SK-N-SH treated with all-trans-retinoic acid at 6 μM for 48 hours (cell line): ENCODE measurements around the gene ASB4.

Experiments used
- ATAC-seq: fragments of 200-7000 bp; cut with Tn5 transposase; 3 replicates; pipeline ENCODE4 v1.9.1; 2020; ENCODE audit warnings: mild to moderate bottlenecking, moderate library complexity
- ARNTL ChIP-seq: fragments of 450-650 bp; formaldehyde crosslinking; IDR thresholded peaks from 2 replicates; pipeline ENCODE4 v1.5.0; 2020; ENCODE audit warnings: low read depth, mild to moderate bottlenecking, moderate library complexity, borderline replicate concordance
- BACH2 ChIP-seq: fragments of 250-450 bp; sonication (Bioruptor Pico); IDR thresholded peaks from 2 replicates; pipeline ENCODE4 v1.9.0; 2021; ENCODE audit warnings: mild to moderate bottlenecking, borderline replicate concordance
- CREB5 ChIP-seq: fragments of 250-450 bp; sonication (Bioruptor Pico); IDR thresholded peaks from 2 replicates; pipeline ENCODE4 v1.5.1; 2020; ENCODE audit warnings: low read depth, mild to moderate bottlenecking, moderate library complexity
- CSDC2 ChIP-seq: fragments of 250-450 bp; sonication (Bioruptor Pico); IDR thresholded peaks from 2 replicates; pipeline ENCODE4 v1.5.0; 2020; ENCODE audit warnings: mild to moderate bottlenecking, moderate library complexity
- CSRNP3 ChIP-seq: fragments of 250-450 bp; sonication (Bioruptor Pico); IDR thresholded peaks from 2 replicates; pipeline ENCODE4 v1.5.1; 2021; ENCODE audit warnings: mild to moderate bottlenecking, moderate library complexity
- ESRRG ChIP-seq: fragments of 250-450 bp; sonication (Bioruptor Pico); IDR thresholded peaks from 2 replicates; pipeline ENCODE4 v1.6.1; 2021; ENCODE audit warnings: mild to moderate bottlenecking
- GLIS3 ChIP-seq: fragments of 250-450 bp; sonication (Bioruptor Pico); IDR thresholded peaks from 2 replicates; pipeline ENCODE4 v1.5.0; 2020; ENCODE audit warnings: mild to moderate bottlenecking, moderate library complexity
- ISL1 ChIP-seq: fragments of 250-450 bp; sonication (Bioruptor Pico); IDR thresholded peaks from 2 replicates; pipeline ENCODE4 v2.1.2; 2022; ENCODE audit warnings: mild to moderate bottlenecking, moderate library complexity
- OSR1 ChIP-seq: fragments of 250-450 bp; sonication (Bioruptor Pico); IDR thresholded peaks from 2 replicates; pipeline ENCODE4 v1.8.0; 2022; ENCODE audit warnings: moderate library complexity, mild to moderate bottlenecking, inconsistent platforms
- PATZ1 ChIP-seq: fragments of 250-450 bp; sonication (Bioruptor Pico); IDR thresholded peaks from 2 replicates; pipeline ENCODE4 v1.8.0; 2020; ENCODE audit warnings: mild to moderate bottlenecking, moderate library complexity, borderline replicate concordance
- POU6F1 ChIP-seq: fragments of 250-450 bp; sonication (Bioruptor Pico); IDR thresholded peaks from 2 replicates; pipeline ENCODE4 v1.8.0; 2021; ENCODE audit warnings: low read depth, mild to moderate bottlenecking, moderate library complexity, borderline replicate concordance
- PPARA ChIP-seq: fragments of 250-450 bp; sonication (Bioruptor Pico); IDR thresholded peaks from 2 replicates; pipeline ENCODE4 v1.5.0; 2020; ENCODE audit warnings: mild to moderate bottlenecking, borderline replicate concordance
- RARB ChIP-seq: fragments of 250-450 bp; sonication (Bioruptor Pico); IDR thresholded peaks from 2 replicates; pipeline ENCODE4 v1.8.0; 2021; ENCODE audit warnings: mild to moderate bottlenecking, moderate library complexity
- SNAI2 ChIP-seq: fragments of 250-450 bp; sonication (Bioruptor Pico); IDR thresholded peaks from 2 replicates; pipeline ENCODE4 v1.5.0; 2020; ENCODE audit warnings: mild to moderate bottlenecking, moderate library complexity
- TCF4 ChIP-seq: fragments of 250-450 bp; sonication (Bioruptor Pico); IDR thresholded peaks from 2 replicates; pipeline ENCODE4 v1.8.0; 2021; ENCODE audit warnings: mild to moderate bottlenecking, moderate library complexity, borderline replicate concordance
- TOX ChIP-seq: fragments of 250-450 bp; sonication (Bioruptor Pico); IDR thresholded peaks from 2 replicates; pipeline ENCODE4 v1.8.0; 2021; ENCODE audit warnings: mild to moderate bottlenecking, moderate library complexity, borderline replicate concordance
- TSHZ2 ChIP-seq: fragments of 250-450 bp; sonication (Bioruptor Pico); IDR thresholded peaks from 2 replicates; pipeline ENCODE4 v1.5.0; 2020; ENCODE audit warnings: mild to moderate bottlenecking, moderate library complexity
- ZC3H10 ChIP-seq: fragments of 250-450 bp; sonication (Bioruptor Pico); IDR thresholded peaks from 2 replicates; pipeline ENCODE4 v1.5.1; 2021; ENCODE audit warnings: mild to moderate bottlenecking, moderate library complexity
- ZFP3 ChIP-seq: fragments of 250-450 bp; sonication (Bioruptor Pico); IDR thresholded peaks from 2 replicates; pipeline ENCODE4 v1.5.0; 2020; ENCODE audit warnings: mild to moderate bottlenecking, moderate library complexity
- ZFP30 ChIP-seq: fragments of 450-650 bp; formaldehyde crosslinking; IDR thresholded peaks from 2 replicates; pipeline ENCODE4 v1.5.0; 2022; ENCODE audit warnings: mild to moderate bottlenecking, moderate library complexity
- ZNF565 ChIP-seq: fragments of 450-650 bp; formaldehyde crosslinking; conservative IDR thresholded peaks from 2 replicates; pipeline ENCODE4 v1.5.0; 2020; ENCODE audit warnings: low read depth, mild to moderate bottlenecking, moderate library complexity
- ZNF70 ChIP-seq: fragments of 450-650 bp; formaldehyde crosslinking; IDR thresholded peaks from 2 replicates; pipeline ENCODE4 v1.5.0; 2020; ENCODE audit warnings: mild to moderate bottlenecking, moderate library complexity

ASB4 gene

GRCh38 chr7:95472581-95473161 lies 13.1 kb upstream of the ASB4 start:
- ATAC-seq: no peak
- TF ChIP-seq ZC3H10 (no peak), ZFP30 (CRISPR knock-in tag) (no peak), CSRNP3 (CRISPR knock-in tag) (no peak), RARB (CRISPR knock-in tag) (no peak), GLIS3 (CRISPR knock-in tag) (no peak), SNAI2 (CRISPR knock-in tag) (no peak), TSHZ2 (CRISPR knock-in tag) (no peak), ZNF565 (CRISPR knock-in tag) (no peak), PPARA (no peak), TOX (no peak), ZFP3 (CRISPR knock-in tag) (no peak), PATZ1 (CRISPR knock-in tag) (no peak), OSR1 (CRISPR knock-in tag) (no peak), ESRRG (CRISPR knock-in tag) (no peak), CSDC2 (CRISPR knock-in tag) (no peak)

- TF ChIP-seq PPARA: no peak
- no peak for TF ChIP-seq ZNF70
- TF ChIP-seq ZFP3 (CRISPR knock-in tag): no peak
- TF ChIP-seq ZC3H10: no peak
- TF ChIP-seq BACH2 (CRISPR knock-in tag): no peak
- no peak for TF ChIP-seq ARNTL (CRISPR knock-in tag)
- TF ChIP-seq TSHZ2 (CRISPR knock-in tag): no peak
- TF ChIP-seq TOX: no peak
- no peak for TF ChIP-seq ESRRG (CRISPR knock-in tag)
- TF ChIP-seq PATZ1 (CRISPR knock-in tag): no peak
- no peak for TF ChIP-seq ISL1 (CRISPR knock-in tag)
- TF ChIP-seq ZNF565 (CRISPR knock-in tag): no peak
- no peak for TF ChIP-seq TCF4 (CRISPR knock-in tag)
- TF ChIP-seq CREB5 (CRISPR knock-in tag): no peak
- no peak for TF ChIP-seq POU6F1 (CRISPR knock-in tag)
- TF ChIP-seq CSDC2 (CRISPR knock-in tag): no peak
- no peak for TF ChIP-seq OSR1 (CRISPR knock-in tag)
- TF ChIP-seq RARB (CRISPR knock-in tag): no peak
- ATAC-seq: no peak
Observed at GRCh38 chr7:95473276-95473985, 12.3 kb upstream of the ASB4 start.
